Measurements from ENCODE around the gene ANO2.

DNA sequence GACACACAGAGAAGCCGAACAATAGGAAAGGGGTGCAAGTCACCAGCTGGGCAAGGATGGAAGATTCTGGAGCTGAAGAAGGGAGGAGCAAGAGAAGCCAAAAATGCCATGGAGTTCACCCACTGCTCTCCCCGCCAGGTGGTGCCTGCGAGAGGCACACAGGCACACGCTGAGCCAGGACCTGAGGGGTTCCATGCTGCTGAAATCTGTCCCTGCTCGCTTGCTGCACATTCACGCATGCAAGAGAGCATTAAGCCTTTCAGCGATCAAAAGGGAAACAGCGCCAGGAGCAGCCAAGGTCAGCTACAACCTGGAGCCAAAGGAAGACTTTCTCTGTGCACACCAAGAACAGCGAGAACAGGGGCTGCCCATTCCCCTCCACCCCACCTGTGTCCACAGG lies 104.1 kb downstream of the ANO2 start:
- no peak for TF ChIP-seq POLR2A (IDR thresholded peaks at IDR 0.05; ENCODE audit: low read length)
- TF ChIP-seq GATA1 (IDR thresholded peaks at IDR 0.05; ENCODE audit: low read depth, low read length), result no peak
